Tibial artery (tissue), 4 donors: ENCODE results near the gene SLC22A14.
A peak's percentile ranks its signal among the peaks of the same experiment; 100 is the strongest.
"Not testable (repeated sequence)": the region's sequence is repeated elsewhere in the genome, so short reads cannot be mapped to it uniquely, and the experiment has no call there.

Experiments used
- DNase-seq, 2 donors: peaks; one replicate each; pipeline ENCODE4 v3.0.0-alpha.2; 2019
- H3K27ac ChIP-seq, 2 donors: fragments of 200-600 bp; sonication (generic) in 1 of 2; 1 replicate in 1 of 2; 2 replicates in 1 of 2; pipeline ENCODE4 v1.5.1; 2018 to 2019; ENCODE audit warnings: mild to moderate bottlenecking in 1 of 2
- H3K27me3 ChIP-seq, 2 donors: fragments of 200-600 bp; sonication (generic) in 1 of 2; one replicate each; pipeline versions ENCODE4 v1.5.1 to v1.6.0; 2016 to 2019
- H3K36me3 ChIP-seq, 3 donors: fragments of 200-600 bp; sonication (generic) in 2 of 3; one replicate each; pipeline ENCODE4 v1.5.1; 2016 to 2019; ENCODE audit warnings: mild to moderate bottlenecking in 2 of 3
- H3K4me1 ChIP-seq, 4 donors: fragments of 200-600 bp; sonication (generic) in 2 of 4; 1 replicate in 3 of 4; 2 replicates in 1 of 4; pipeline ENCODE4 v1.5.1; 2016 to 2019
- H3K4me3 ChIP-seq, 2 donors: fragments of 200-600 bp; sonication (generic) in 1 of 2; 1 replicate in 1 of 2; 2 replicates in 1 of 2; pipeline ENCODE4 v1.5.1; 2018 to 2019; ENCODE audit warnings: mild to moderate bottlenecking in 2 of 2
- H3K9me3 ChIP-seq, 3 donors: fragments of 200-600 bp; sonication (generic) in 1 of 3; one replicate each; pipeline ENCODE4 v1.5.1; 2016 to 2019
- intact Hi-C: fragments of 100-400 bp; cut with DNase I; formaldehyde crosslinking; loops from one replicate; pipeline ENCODE4 v1.15.0; 2023; ENCODE audit warnings: low total_unique reads
- TF ChIP-seq, protein P1 (sequence below), 2 experiments: fragments of 200-600 bp in 1 of 2; fragments of 450-650 bp in 1 of 2; IDR thresholded peaks; one replicate each; pipeline ENCODE4 v1.5.1; 2017 to 2019; ENCODE audit warnings: antibody characterized with exemption in 2 of 2, mild to moderate bottlenecking in 1 of 2, moderate library complexity in 1 of 2

SLC22A14 gene

DNA sequence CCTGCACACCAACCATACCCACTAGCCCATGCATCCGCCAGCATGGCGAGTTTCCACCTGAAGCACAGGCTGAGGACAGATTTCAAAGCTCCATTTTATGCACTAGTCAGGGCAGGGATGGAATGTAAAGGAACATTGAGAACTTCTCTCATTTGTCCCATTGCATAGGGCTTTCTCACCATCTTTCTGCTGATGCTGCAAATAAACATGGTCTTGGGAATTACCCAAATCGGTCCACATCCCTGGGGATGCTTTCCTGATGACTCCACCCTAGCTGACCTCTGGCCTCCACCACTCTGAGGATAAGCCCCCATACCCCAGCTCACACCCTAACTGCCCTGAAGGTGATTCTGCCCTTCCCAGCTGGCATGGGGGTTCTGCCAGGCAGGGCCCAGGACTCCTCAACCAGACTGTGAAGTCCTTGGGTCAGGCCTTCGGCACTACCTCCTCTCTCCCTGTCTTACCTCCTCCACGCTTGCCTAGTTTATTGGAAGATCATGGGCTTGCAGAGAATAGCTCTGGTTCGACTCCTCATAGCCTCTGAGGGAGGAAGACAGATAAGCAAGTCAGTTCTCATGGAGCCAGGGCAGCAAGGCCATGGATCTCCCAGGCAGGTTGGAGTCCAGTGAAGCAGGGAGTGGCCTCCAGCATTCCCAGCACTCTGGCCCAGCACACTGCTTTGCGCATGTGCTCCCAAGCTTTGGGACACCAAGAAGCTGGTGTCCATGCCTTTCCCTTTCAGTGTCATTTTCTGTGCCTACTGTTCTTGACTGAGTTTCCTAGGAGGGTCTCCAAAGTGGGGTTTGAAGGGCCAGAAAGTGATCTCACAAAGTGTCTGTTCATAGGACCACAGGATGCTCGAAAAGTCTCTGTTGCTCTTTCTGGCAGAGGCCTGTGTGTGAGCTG lies 36.9 kb downstream of the SLC22A14 start:
- no peaks in the 10 kb centered on the region for H3K27me3 ChIP-seq

GRCh38 chr3:38320638-38321037 lies 38.5 kb downstream of the SLC22A14 start:
- H3K4me3 ChIP-seq, H3K9me3 ChIP-seq, H3K27me3 ChIP-seq, intact Hi-C loops, DNase-seq, H3K36me3 ChIP-seq, H3K4me1 ChIP-seq, H3K27ac ChIP-seq: not testable (repeated sequence)

More for the DNA sequence above, 36.9 kb downstream of the SLC22A14 start:
- Histone ChIP-seq H3K36me3 (no peaks in the 10 kb centered on the region), H3K27ac (no peak overlapping the region), H3K9me3 (no peaks in the 10 kb centered on the region), H3K4me1 (no peaks in the 10 kb centered on the region), H3K4me3 (no peak overlapping the region)
- TF ChIP-seq, protein P1, sequence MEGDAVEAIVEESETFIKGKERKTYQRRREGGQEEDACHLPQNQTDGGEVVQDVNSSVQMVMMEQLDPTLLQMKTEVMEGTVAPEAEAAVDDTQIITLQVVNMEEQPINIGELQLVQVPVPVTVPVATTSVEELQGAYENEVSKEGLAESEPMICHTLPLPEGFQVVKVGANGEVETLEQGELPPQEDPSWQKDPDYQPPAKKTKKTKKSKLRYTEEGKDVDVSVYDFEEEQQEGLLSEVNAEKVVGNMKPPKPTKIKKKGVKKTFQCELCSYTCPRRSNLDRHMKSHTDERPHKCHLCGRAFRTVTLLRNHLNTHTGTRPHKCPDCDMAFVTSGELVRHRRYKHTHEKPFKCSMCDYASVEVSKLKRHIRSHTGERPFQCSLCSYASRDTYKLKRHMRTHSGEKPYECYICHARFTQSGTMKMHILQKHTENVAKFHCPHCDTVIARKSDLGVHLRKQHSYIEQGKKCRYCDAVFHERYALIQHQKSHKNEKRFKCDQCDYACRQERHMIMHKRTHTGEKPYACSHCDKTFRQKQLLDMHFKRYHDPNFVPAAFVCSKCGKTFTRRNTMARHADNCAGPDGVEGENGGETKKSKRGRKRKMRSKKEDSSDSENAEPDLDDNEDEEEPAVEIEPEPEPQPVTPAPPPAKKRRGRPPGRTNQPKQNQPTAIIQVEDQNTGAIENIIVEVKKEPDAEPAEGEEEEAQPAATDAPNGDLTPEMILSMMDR (IDR thresholded peaks at IDR 0.05) = no peak
- intact Hi-C loops = no loop called here
- DNase-seq = peak in 1 of 2 donors; percentile 13

GRCh38 chr3:38323060-38323459 lies 41.0 kb downstream of the SLC22A14 start:
- no peaks in the 10 kb centered on the region for H3K4me1 ChIP-seq
- intact Hi-C loops = no loop called here

DNA sequence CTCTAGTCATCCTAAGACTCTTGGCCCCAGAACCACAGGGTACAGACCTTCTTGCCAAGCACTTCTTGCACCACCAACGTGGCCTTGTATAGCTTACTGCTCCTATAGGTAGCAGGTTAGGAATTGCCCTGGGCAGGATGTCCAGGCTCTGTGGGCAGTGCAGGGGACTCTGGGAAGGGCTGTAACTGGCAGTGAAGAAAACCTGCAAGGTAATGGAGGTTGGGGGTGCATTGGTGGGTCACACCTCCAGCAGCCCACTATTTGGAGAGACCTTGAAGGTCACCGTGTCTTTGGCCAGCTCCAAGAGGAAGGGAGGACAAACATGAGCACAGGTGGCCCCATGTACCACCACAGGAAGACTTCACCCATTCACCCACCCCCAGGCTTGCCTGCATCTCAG lies 43.2 kb downstream of the SLC22A14 start:
- Histone ChIP-seq H3K4me3 (no peak overlapping the region), H3K4me1 (no peaks in the 10 kb centered on the region), H3K36me3 (no peaks in the 10 kb centered on the region), H3K27me3 (peaks cover 0 to 10% of the 10 kb centered on the region in 2 donors), H3K9me3 (no peaks in the 10 kb centered on the region), H3K27ac (no peak overlapping the region)
- TF ChIP-seq, protein P1 (IDR thresholded peaks at IDR 0.05) = no peak
- intact Hi-C loops = no loop called here
- peak in 1 of 2 donors; percentile 47 for DNase-seq

More at GRCh38 chr3:38323060-38323459, 41.0 kb downstream of the SLC22A14 start:
- Histone ChIP-seq H3K27me3 (peaks cover 0 to 10% of the 10 kb centered on the region in 2 donors), H3K9me3 (no peaks in the 10 kb centered on the region), H3K27ac (no peak overlapping the region), H3K36me3 (no peaks in the 10 kb centered on the region), H3K4me3 (no peak overlapping the region)
- no peak for DNase-seq
- TF ChIP-seq, protein P1 (IDR thresholded peaks at IDR 0.05) = no peak

GRCh38 chr3:38327335-38328009 lies 45.4 kb downstream of the SLC22A14 start:
- Histone ChIP-seq H3K9me3 (no peaks in the 10 kb centered on the region), H3K4me3 (no peak overlapping the region), H3K36me3 (no peaks in the 10 kb centered on the region), H3K27ac (no peak overlapping the region), H3K27me3 (peaks cover 0 to 10% of the 10 kb centered on the region in 2 donors), H3K4me1 (no peaks in the 10 kb centered on the region)
- DNase-seq = no peak
- TF ChIP-seq, protein P1 (IDR thresholded peaks at IDR 0.05) = no peak
- intact Hi-C loops = no loop called here
